GM12801 (cell line): ENCODE measurements around the gene SLC35F4.

ENCODE experiments used
- TF ChIP-seq, protein P1 (sequence below): IDR thresholded peaks from one replicate; pipeline ENCODE4 v1.5.1; 2011; ENCODE audit warnings: control low read depth; ENCODE audit not compliant: insufficient read length; ENCODE audit errors: extremely low read depth

The SLC35F4 gene

GRCh38 chr14:57796556-57796955, 69.3 kb downstream of the SLC35F4 start:
- TF ChIP-seq, protein P1, sequence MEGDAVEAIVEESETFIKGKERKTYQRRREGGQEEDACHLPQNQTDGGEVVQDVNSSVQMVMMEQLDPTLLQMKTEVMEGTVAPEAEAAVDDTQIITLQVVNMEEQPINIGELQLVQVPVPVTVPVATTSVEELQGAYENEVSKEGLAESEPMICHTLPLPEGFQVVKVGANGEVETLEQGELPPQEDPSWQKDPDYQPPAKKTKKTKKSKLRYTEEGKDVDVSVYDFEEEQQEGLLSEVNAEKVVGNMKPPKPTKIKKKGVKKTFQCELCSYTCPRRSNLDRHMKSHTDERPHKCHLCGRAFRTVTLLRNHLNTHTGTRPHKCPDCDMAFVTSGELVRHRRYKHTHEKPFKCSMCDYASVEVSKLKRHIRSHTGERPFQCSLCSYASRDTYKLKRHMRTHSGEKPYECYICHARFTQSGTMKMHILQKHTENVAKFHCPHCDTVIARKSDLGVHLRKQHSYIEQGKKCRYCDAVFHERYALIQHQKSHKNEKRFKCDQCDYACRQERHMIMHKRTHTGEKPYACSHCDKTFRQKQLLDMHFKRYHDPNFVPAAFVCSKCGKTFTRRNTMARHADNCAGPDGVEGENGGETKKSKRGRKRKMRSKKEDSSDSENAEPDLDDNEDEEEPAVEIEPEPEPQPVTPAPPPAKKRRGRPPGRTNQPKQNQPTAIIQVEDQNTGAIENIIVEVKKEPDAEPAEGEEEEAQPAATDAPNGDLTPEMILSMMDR = no peak

GRCh38 chr14:57785058-57785457, 80.8 kb downstream of the SLC35F4 start:
- TF ChIP-seq, protein P1 = no peak

DNA sequence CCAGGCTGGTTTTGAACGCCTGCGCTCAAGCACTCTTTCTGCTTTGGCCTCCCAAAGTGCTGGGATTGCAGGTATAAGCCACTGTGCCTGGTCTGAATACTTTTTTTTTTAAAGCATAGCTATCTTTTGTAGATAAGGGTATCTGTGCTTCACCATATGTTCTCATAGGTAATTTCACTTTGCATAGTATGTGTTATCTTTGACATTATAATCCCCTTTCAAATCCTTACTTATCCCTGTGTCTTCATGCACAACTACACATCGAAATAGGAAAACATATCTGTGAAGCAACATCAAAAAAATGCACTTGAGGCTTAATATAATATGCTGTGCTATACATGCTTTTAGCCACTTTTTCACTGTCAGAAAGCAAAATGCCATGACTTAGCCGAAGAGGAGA, 94.1 kb downstream of the SLC35F4 start:
- TF ChIP-seq, protein P1 = no peak

- TF ChIP-seq, protein P1 = no peak
Measured at GRCh38 chr14:57769863-57770523, 95.9 kb downstream of the SLC35F4 start.

DNA sequence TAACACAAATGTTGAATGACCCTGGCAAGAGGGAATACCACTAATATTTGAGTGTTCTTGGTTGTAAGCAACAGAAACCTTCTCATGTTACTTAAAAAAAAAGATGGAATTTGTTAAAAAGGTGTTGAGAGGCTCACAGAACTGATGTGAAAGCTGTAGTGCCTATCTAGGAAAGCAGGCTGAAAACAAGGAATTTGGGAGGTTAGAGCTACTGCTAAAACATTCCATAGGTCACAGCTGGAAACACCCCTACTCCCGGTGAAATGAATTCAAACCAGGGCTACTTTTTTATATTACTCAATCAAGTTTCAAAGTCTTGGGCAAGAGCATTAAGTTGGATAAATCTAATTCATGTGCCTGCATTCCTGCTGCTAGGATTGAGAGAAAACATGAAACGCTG, 104.1 kb downstream of the SLC35F4 start:
- TF ChIP-seq, protein P1 = no peak

DNA sequence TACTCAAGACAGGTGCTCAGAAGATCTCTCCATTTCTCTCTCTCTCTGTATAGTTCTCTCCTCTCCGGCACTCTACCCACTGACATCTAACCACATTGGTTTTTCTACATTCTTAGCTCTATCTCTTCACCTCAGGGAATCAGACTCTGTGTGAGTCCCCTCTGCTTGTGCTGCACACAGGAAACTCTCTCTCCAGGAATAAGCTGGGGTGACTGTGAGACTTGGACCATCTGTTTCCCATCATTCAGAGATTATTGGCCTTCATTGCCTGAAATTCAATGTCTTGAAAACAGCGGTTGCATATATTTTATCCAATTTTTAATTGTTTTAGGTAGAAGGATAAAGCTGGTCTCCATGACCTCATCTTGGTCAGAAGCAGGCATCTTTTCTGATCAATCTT, 105.0 kb downstream of the SLC35F4 start:
- TF ChIP-seq, protein P1 = no peak

DNA sequence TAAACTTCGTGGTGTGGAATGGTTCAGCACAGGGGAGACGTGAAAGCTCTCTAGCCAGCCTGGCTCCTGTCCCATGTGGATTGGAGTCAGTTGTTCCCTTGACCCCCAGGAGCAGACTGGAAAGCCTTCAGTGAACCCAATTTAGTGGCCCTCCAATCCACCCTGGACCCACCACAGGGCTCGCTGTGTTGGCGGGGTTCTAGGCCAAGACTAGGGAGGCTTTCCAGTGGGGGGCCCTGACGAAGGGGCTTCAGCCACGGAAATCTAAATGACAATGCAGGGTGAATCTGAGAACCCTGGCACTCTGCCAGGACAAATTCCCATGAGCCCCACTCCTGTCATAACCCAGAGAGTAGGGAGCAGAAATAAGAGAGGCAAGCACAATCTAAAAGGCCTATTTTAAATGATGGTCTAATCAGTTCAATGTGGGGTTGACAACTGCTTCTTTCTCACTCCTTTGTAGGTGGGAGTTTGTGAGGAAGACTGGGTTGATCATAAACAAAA, 110.8 kb downstream of the SLC35F4 start:
- TF ChIP-seq, protein P1 = no peak
